Body of pancreas (tissue), 4 donors: Measurements from ENCODE around the gene TFAP2B. TPM values are rescaled to one million over a fixed set of nuclear protein-coding genes. Genes with fewer than 3 reads are reported as not detected.

Experiments used
- ATAC-seq: fragments of 150-250 bp; one replicate; pipeline ENCODE4 v1.9.1; 2016
- DNase-seq, 4 donors: peaks; one replicate each; pipeline ENCODE4 v3.0.0-alpha.2; 2019
- H3K27ac ChIP-seq, 4 donors: fragments of 200-600 bp; sonication (generic); 1 replicate in 3 of 4; 2 replicates in 1 of 4; pipeline versions ENCODE4 v1.5.1 to v1.6.1; 2016 to 2019; ENCODE audit warnings: mild to moderate bottlenecking in 1 of 4, mixed read lengths in 1 of 4, moderate library complexity in 1 of 4
- H3K27me3 ChIP-seq, 2 donors: fragments of 200-600 bp; sonication (generic); one replicate each; pipeline ENCODE4 v1.6.0; 2016; ENCODE audit warnings: mild to moderate bottlenecking in 1 of 2
- H3K36me3 ChIP-seq, 2 donors: fragments of 200-600 bp; sonication (generic); replicated peaks in 1 of 2; 2 replicates each; pipeline ENCODE4 v1.5.1; 2016; ENCODE audit warnings: low read depth in 2 of 2; ENCODE audit not compliant: insufficient read depth in 1 of 2
- H3K4me1 ChIP-seq: fragments of 200-600 bp; sonication (generic); one replicate; pipeline ENCODE4 v1.6.0; 2016
- H3K4me3 ChIP-seq, 2 donors: fragments of 200-600 bp; sonication (generic); 1 replicate in 1 of 2; 2 replicates in 1 of 2; pipeline ENCODE4 v1.5.1; 2016 to 2019
- H3K9me3 ChIP-seq, 3 donors: fragments of 200-600 bp; sonication (generic); 1 replicate in 2 of 3; 2 replicates in 1 of 3; pipeline ENCODE4 v1.5.1; 2016
- POLR2A ChIP-seq, 3 donors: fragments of 450-650 bp; IDR thresholded peaks; one replicate each; pipeline ENCODE4 v1.6.1; 2016; ENCODE audit warnings: antibody characterized with exemption in 3 of 3, mild to moderate bottlenecking in 2 of 3
- WGBS, 2 donors: methylation state at CpG; one replicate each; pipeline ENCODE4 v1.1.5; 2017; 5-methylcytosine and 5-hydroxymethylcytosine counted together
- intact Hi-C: fragments of 100-400 bp; cut with DNase I; formaldehyde crosslinking; loops from one replicate; pipeline ENCODE4 v1.15.1; 2023
- total RNA-seq, 2 donors: library from RNA; depleted of rRNA; stranded (reverse); fragments of >200 nt; gene quantifications; one replicate each; pipeline ENCODE4 v1.1.0, GENCODE V29; 2016
- TF ChIP-seq, protein P1 (sequence below), 7 experiments: fragments of 450-650 bp in 4 of 7; fragments of 200-600 bp in 3 of 7; sonication (generic) in 3 of 7; IDR thresholded peaks; one replicate each; pipeline ENCODE4 v1.5.1; 2016 to 2019; ENCODE audit warnings: antibody characterized with exemption in 7 of 7

TFAP2B gene
- total RNA-seq, 2 donors from 2014 or later, result not detected

GRCh38 chr6:50792771-50793170, 25.9 kb upstream of the TFAP2B start:
- H3K27ac ChIP-seq, result no peak overlapping the region
- H3K4me1 ChIP-seq, result no peaks in the 10 kb centered on the region
- no peak for TF ChIP-seq POLR2A (IDR thresholded peaks at IDR 0.05)
- TF ChIP-seq, protein P1, sequence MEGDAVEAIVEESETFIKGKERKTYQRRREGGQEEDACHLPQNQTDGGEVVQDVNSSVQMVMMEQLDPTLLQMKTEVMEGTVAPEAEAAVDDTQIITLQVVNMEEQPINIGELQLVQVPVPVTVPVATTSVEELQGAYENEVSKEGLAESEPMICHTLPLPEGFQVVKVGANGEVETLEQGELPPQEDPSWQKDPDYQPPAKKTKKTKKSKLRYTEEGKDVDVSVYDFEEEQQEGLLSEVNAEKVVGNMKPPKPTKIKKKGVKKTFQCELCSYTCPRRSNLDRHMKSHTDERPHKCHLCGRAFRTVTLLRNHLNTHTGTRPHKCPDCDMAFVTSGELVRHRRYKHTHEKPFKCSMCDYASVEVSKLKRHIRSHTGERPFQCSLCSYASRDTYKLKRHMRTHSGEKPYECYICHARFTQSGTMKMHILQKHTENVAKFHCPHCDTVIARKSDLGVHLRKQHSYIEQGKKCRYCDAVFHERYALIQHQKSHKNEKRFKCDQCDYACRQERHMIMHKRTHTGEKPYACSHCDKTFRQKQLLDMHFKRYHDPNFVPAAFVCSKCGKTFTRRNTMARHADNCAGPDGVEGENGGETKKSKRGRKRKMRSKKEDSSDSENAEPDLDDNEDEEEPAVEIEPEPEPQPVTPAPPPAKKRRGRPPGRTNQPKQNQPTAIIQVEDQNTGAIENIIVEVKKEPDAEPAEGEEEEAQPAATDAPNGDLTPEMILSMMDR (IDR thresholded peaks at IDR 0.05), result no peak
- H3K27me3 ChIP-seq, result no peaks in the 10 kb centered on the region
- no peaks in the 10 kb centered on the region for H3K36me3 ChIP-seq
- 23 to 60% methylated on average over 1 of the region's 1 CpG for WGBS, 2 donors
- H3K4me3 ChIP-seq, result no peak overlapping the region
- intact Hi-C loops, result no loop called here
- no peak for ATAC-seq
- DNase-seq, result no peak
- H3K9me3 ChIP-seq, result no peaks in the 10 kb centered on the region

GRCh38 chr6:50795574-50795973, 23.1 kb upstream of the TFAP2B start:
- intact Hi-C loops, result no loop called here
- 28 to 33% methylated on average over 5 of the region's 5 CpGs for WGBS, 2 donors
- TF ChIP-seq, protein P1 (IDR thresholded peaks at IDR 0.05), result no peak
- TF ChIP-seq POLR2A (IDR thresholded peaks at IDR 0.05), result no peak

GRCh38 chr6:50804283-50804682, 14.4 kb upstream of the TFAP2B start:
- H3K27me3 ChIP-seq, result no peaks in the 10 kb centered on the region
- no peak for ATAC-seq
- H3K4me3 ChIP-seq, result no peak overlapping the region
- DNase-seq, result no peak
- H3K36me3 ChIP-seq, result no peaks in the 10 kb centered on the region
- intact Hi-C loops, result no loop called here
- H3K4me1 ChIP-seq, result no peaks in the 10 kb centered on the region
- TF ChIP-seq, protein P1 (IDR thresholded peaks at IDR 0.05), result no peak
- no peak for TF ChIP-seq POLR2A (IDR thresholded peaks at IDR 0.05)
- no peak overlapping the region for H3K27ac ChIP-seq
- H3K9me3 ChIP-seq, result no peaks in the 10 kb centered on the region

More at GRCh38 chr6:50795574-50795973, 23.1 kb upstream of the TFAP2B start:
- H3K27ac ChIP-seq, result no peak overlapping the region
- no peaks in the 10 kb centered on the region for H3K9me3 ChIP-seq
- H3K36me3 ChIP-seq, result no peaks in the 10 kb centered on the region
- no peak for DNase-seq
- ATAC-seq, result no peak
- H3K4me1 ChIP-seq, result no peaks in the 10 kb centered on the region
- no peak overlapping the region for H3K4me3 ChIP-seq
- H3K27me3 ChIP-seq, result no peaks in the 10 kb centered on the region

- no peak overlapping the region for H3K27ac ChIP-seq
- no peak for TF ChIP-seq POLR2A (IDR thresholded peaks at IDR 0.05)
- TF ChIP-seq, protein P1 (IDR thresholded peaks at IDR 0.05), result no peak
- no peaks in the 10 kb centered on the region for H3K36me3 ChIP-seq
- no peak for DNase-seq
- no peaks in the 10 kb centered on the region for H3K4me1 ChIP-seq
- H3K4me3 ChIP-seq, result no peak overlapping the region
- no peaks in the 10 kb centered on the region for H3K9me3 ChIP-seq
- H3K27me3 ChIP-seq, result no peaks in the 10 kb centered on the region
- no peak for ATAC-seq
- intact Hi-C loops, result no loop called here
Measured at GRCh38 chr6:50807035-50807434, 11.6 kb upstream of the TFAP2B start.

GRCh38 chr6:50815436-50816114, 3.1 kb upstream of the TFAP2B start:
- Histone ChIP-seq H3K36me3 (no peaks in the 10 kb centered on the region), H3K27ac (no peak overlapping the region)
- no peak for DNase-seq

More at GRCh38 chr6:50815436-50816114, 3.1 kb upstream of the TFAP2B start:
- WGBS, 2 donors, result 2% methylated on average over 16 of the region's 16 CpGs
- no peak for TF ChIP-seq POLR2A (IDR thresholded peaks at IDR 0.05)
- TF ChIP-seq, protein P1 (IDR thresholded peaks at IDR 0.05), result peak in 4 of 7 experiments; percentile 22 to 31 (median 24)
- peaks cover 13% of the 10 kb centered on the region for H3K4me1 ChIP-seq
- peak overlapping the region in 1 of 2 donors; percentile 11 for H3K4me3 ChIP-seq
- peaks cover 3 to 19% of the 10 kb centered on the region in 2 donors for H3K27me3 ChIP-seq
- H3K9me3 ChIP-seq, result no peaks in the 10 kb centered on the region
- intact Hi-C loops, result no loop called here
- peak; percentile 50 for ATAC-seq
